AG09309 (cell line): ENCODE data around the gene WWTR1.

Source experiments
- DNase-seq: peaks from one replicate; pipeline ENCODE4 v3.0.0-alpha.2; 2010; ENCODE audit warnings: low read depth
- H3K4me3 ChIP-seq: 2 replicates; pipeline ENCODE4 v1.5.1; 2011; ENCODE audit warnings: mild to moderate bottlenecking, low read depth, low read length, moderate library complexity; ENCODE audit not compliant: control insufficient read depth
- TF ChIP-seq, protein P1 (sequence below): IDR thresholded peaks from 2 replicates; pipeline ENCODE4 v1.5.1; 2011; ENCODE audit warnings: mild to moderate bottlenecking, low read depth, low read length, inconsistent platforms; ENCODE audit not compliant: insufficient read depth, control insufficient read depth; ENCODE audit errors: missing control alignments

WWTR1 gene

DNA sequence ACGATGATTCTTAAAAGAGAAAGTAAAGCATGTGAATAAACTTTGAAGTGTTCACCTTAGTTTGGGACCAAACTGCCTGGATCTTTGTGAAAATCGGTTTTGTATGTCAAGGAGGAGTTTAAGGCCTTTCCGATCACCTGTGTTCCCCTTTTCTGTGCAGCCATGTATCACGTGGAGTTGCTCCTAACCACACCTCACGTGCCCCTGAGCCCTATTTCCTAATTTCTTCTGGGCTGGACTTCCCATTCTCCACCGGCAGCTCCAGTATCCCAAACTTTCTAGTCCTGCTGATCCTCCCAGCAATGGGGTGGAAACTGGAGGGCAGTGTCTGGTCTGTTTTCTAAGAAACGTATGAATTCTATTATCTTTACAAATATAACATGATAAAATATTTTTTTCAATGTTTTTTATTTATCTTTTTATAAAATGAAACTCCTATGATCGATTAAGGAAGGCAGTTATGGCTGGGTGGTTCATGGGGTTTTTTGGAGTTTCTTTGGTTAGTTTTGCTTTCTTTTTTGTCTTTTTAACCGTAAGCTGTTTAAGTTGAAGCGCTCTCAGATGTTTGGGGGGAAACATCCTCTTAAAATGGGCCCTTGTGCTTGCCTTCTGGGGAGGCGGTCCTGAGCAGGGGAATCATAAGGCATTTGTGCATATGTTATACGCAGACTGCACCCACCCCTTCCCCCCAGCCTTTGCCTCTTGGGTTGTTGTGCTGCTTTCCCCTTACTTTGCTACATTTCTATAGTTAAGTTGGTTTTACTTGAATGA, 43.6 kb upstream of the WWTR1 start:
- TF ChIP-seq, protein P1, sequence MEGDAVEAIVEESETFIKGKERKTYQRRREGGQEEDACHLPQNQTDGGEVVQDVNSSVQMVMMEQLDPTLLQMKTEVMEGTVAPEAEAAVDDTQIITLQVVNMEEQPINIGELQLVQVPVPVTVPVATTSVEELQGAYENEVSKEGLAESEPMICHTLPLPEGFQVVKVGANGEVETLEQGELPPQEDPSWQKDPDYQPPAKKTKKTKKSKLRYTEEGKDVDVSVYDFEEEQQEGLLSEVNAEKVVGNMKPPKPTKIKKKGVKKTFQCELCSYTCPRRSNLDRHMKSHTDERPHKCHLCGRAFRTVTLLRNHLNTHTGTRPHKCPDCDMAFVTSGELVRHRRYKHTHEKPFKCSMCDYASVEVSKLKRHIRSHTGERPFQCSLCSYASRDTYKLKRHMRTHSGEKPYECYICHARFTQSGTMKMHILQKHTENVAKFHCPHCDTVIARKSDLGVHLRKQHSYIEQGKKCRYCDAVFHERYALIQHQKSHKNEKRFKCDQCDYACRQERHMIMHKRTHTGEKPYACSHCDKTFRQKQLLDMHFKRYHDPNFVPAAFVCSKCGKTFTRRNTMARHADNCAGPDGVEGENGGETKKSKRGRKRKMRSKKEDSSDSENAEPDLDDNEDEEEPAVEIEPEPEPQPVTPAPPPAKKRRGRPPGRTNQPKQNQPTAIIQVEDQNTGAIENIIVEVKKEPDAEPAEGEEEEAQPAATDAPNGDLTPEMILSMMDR = no peak
- peak overlapping the region; percentile 4; the same call in 1 of the 2 replicates for H3K4me3 ChIP-seq
- no peak for DNase-seq

DNA sequence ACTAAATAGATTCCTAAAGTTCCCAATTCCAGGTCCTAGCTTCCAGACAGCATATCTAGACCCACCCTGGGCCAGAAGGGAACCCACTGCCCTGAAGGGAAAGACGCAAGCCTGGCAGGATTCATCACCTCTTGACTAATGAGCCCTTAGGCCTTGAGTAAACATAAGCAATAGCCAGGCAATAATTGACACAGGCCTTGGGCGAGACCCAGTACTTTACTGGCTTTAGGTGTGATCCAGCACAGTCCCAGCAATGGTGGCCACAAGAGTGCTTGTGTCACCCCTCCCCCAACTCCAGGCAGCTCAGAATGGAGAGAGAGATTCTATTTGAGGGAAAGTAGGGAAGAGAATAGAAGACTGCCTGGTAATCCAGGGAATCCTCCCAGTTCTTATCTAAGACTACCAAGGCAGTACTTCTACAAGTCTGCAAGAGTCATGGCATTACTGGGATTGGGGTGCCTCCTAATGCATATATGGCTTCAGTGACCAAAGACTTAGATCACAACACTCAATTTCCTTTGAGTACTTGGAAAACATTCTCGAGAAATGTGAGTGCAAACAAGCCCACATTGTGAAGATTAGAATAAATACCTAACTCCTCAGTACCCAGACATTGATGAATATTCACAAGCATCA, 30.4 kb upstream of the WWTR1 start:
- TF ChIP-seq, protein P1 = no peak
- no peak overlapping the region for H3K4me3 ChIP-seq
- no peak for DNase-seq

DNA sequence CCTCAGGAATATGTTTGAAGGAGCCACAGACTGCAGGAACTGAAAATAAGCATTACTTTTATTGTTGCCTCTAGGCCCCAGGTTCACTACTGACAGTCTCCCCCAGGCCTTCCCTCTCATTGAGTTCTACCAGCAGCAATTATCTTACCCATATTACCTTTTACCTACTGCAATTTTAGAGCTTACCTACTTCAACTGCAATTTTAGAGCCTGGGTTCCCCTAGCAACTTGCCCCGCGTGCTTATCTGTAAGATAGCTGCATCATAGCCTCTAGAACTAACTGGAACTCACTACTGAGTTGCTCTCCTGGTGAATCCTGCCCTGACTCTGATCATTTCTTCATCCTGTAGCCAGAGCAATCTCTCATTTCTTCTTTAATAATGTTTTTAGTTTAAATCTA, 29.2 kb upstream of the WWTR1 start:
- TF ChIP-seq, protein P1 = no peak
- no peak for DNase-seq
- H3K4me3 ChIP-seq = no peak overlapping the region

DNA sequence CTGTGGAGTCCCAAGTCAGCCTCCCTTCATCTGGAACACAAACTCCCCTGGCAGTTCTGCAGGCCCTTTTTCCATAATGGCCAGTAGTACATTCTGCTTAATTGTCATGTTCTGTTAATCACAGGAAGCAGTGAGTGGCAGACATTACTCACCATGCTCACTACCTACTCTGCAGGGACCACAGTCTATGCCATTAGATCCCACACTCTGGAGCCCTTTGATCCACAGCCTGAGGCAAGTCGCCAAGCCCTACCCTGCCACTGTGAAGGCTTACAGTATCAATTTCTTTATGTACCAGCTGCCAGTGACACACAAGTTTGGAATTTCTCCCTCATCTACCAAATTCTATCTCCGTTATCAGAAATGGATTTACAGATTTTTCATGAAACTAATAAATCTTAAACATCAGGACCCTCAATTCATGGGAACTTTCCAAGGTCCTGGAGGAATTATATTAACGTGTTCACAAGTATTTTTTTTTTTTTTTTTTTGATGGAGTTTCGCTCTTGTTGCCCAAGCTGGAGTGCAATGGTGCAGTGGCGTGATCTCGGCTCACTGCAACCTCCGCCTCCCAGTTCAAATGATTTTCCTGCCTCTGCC, 20.6 kb upstream of the WWTR1 start:
- DNase-seq = no peak
- no peak overlapping the region for H3K4me3 ChIP-seq
- TF ChIP-seq, protein P1 = no peak

DNA sequence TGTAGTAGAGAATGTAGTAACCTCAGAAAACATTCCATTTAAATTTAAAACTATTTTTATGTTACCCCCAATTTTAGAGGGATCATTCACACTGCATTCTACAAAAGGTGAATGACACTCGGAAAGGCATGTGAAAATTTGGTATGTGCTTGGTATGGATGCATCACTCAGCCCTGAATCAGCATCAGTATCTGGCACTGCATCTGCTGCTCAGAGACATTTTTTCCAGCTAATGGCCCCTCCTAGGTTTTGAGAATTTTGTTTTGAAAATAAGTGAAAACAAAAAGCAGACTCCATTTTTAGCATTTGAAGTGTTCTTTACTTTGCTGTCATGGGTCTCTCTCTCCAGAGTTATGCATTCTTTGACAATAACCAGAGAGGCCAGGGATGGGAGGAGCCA, 15.6 kb upstream of the WWTR1 start:
- no peak for DNase-seq
- TF ChIP-seq, protein P1 = no peak

DNA sequence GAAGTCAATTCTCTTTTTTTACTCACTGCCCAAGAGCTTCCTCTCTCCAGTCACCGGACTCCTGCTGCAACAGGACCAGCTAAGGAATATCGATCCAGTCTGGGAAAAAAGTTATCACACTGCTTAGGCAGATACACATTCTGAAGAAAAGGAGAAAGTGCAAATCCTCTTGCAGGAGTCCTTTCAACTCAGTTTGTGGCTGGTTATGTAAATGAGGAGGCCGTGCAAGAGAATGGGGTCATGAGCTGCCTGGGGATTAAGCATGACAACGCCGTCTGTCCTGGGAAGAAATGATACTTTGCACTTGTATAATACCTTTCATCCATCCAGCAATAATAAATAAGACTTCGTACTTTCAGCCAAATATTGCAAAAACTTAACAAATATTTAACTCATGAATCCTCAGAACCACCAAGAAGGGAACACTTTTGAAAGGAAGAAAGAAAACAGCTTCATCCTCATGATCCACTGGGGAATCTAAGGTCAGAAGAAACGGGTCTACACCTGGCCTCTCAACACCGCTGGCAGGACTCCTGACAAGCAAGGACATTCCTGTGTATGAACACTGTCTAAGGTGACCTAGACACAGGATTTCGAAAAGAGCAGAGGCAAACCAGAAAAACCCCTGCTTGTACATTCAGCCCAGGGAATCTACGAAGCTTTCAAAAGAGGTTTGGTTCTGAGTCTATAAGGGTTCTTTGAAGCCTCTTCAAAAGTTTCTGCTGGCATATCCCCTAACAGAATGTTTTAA, 13.1 kb upstream of the WWTR1 start:
- TF ChIP-seq, protein P1 = no peak
- DNase-seq = no peak
- H3K4me3 ChIP-seq = no peak overlapping the region

More for the DNA sequence above, 15.6 kb upstream of the WWTR1 start:
- no peak overlapping the region for H3K4me3 ChIP-seq
